Measurements from ENCODE around the gene DDX42. TPM values are rescaled to one million over a fixed set of nuclear protein-coding genes. Genes with fewer than 3 reads are reported as not detected.

DDX42 gene
- total and polyA plus RNA-seq, 2 of the 13 experiments (the other 11 are each of a cell fraction or from before 2014, with no cell fraction given): 87.2 to 92.9 TPM

DNA sequence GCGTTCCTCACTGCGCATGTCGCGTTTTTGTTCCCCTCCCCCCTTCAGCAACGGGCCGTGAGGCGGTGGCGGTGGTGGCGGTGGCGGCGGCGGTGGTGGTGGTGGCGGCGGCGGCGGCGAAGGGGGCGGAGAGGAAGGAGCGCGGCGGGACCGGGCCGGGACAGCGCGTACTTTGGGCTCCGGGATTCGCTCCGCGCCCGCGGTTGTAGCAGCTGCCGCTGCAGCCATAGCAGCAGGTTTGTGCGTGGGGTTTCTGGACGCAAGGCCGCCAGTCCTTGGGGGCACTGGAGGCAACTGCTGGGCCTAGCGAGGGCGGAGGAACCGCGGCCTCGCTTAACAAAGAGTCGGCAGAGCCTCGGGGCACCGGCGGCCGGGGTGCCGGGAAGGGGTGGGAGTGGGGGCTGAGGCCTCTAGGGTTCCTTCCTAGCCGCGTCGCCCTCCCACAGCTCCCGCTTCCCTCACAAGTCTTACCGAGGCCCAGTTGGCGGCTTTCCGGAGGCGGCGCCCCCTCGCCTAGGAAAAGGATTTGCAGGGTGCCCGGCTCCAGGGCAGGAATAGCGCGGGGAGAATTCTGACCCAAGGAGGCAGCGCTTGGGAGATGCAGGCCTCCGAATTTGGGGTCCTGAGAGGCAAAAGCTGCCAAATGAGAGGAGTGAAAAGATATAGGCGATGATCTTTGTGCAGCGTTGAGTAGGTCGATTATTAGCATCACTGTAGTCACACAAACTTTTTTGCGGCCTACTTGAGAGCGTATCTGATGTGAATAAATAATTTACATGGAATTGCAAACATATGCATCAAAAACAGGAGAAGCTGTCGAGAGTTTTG, at the start of gene DDX42 (continued):
- TF ChIP-seq CEBPG (CRISPR knock-in tag; IDR thresholded peaks at IDR 0.05): no peak
- TF ChIP-seq, protein P1, sequence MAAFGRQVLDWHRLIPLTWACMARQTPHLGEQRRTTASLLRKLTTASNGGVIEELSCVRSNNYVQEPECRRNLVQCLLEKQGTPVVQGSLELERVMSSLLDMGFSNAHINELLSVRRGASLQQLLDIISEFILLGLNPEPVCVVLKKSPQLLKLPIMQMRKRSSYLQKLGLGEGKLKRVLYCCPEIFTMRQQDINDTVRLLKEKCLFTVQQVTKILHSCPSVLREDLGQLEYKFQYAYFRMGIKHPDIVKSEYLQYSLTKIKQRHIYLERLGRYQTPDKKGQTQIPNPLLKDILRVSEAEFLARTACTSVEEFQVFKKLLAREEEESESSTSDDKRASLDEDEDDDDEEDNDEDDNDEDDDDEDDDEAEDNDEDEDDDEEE (CRISPR knock-in tag; IDR thresholded peaks at IDR 0.05): peak; percentile 86
- TF ChIP-seq PHF5A (CRISPR knock-in tag; IDR thresholded peaks at IDR 0.05; ENCODE audit: low read depth, unreplicated experiment): no peak
- TF ChIP-seq NFE2L1 (CRISPR knock-in tag; IDR thresholded peaks at IDR 0.05; ENCODE audit: borderline replicate concordance): no peak
- TF ChIP-seq ZNF83 (CRISPR knock-in tag; IDR thresholded peaks at IDR 0.05; ENCODE audit: borderline replicate concordance): peak; percentile 78
- peak; percentile 80 for TF ChIP-seq ZNF446 (CRISPR knock-in tag; IDR thresholded peaks at IDR 0.05)
- TF ChIP-seq KDM6A (CRISPR knock-in tag; IDR thresholded peaks at IDR 0.05; ENCODE audit: low read depth): peak; percentile 18; the same call in 1 of the 2 replicates
- no peak for TF ChIP-seq ZNF670 (CRISPR knock-in tag; IDR thresholded peaks at IDR 0.05; ENCODE audit: borderline replicate concordance)
- TF ChIP-seq KDM3A (CRISPR knock-in tag; IDR thresholded peaks at IDR 0.05; ENCODE audit: low read depth): no peak
- TF ChIP-seq HNF4G (IDR thresholded peaks at IDR 0.05; ENCODE audit: borderline replicate concordance, low read depth, low read length): no peak
- no peak for TF ChIP-seq HNF4G (CRISPR knock-in tag; IDR thresholded peaks at IDR 0.05; ENCODE audit: borderline replicate concordance, low read depth)
- TF ChIP-seq, protein P2, sequence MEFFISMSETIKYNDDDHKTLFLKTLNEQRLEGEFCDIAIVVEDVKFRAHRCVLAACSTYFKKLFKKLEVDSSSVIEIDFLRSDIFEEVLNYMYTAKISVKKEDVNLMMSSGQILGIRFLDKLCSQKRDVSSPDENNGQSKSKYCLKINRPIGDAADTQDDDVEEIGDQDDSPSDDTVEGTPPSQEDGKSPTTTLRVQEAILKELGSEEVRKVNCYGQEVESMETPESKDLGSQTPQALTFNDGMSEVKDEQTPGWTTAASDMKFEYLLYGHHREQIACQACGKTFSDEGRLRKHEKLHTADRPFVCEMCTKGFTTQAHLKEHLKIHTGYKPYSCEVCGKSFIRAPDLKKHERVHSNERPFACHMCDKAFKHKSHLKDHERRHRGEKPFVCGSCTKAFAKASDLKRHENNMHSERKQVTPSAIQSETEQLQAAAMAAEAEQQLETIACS (CRISPR knock-in tag; IDR thresholded peaks at IDR 0.05): no peak
- peak; percentile 17; the same call in 1 of the 2 replicates for TF ChIP-seq SAFB2 (CRISPR knock-in tag; IDR thresholded peaks at IDR 0.05; ENCODE audit: borderline replicate concordance, low read depth)
- TF ChIP-seq, protein P3, sequence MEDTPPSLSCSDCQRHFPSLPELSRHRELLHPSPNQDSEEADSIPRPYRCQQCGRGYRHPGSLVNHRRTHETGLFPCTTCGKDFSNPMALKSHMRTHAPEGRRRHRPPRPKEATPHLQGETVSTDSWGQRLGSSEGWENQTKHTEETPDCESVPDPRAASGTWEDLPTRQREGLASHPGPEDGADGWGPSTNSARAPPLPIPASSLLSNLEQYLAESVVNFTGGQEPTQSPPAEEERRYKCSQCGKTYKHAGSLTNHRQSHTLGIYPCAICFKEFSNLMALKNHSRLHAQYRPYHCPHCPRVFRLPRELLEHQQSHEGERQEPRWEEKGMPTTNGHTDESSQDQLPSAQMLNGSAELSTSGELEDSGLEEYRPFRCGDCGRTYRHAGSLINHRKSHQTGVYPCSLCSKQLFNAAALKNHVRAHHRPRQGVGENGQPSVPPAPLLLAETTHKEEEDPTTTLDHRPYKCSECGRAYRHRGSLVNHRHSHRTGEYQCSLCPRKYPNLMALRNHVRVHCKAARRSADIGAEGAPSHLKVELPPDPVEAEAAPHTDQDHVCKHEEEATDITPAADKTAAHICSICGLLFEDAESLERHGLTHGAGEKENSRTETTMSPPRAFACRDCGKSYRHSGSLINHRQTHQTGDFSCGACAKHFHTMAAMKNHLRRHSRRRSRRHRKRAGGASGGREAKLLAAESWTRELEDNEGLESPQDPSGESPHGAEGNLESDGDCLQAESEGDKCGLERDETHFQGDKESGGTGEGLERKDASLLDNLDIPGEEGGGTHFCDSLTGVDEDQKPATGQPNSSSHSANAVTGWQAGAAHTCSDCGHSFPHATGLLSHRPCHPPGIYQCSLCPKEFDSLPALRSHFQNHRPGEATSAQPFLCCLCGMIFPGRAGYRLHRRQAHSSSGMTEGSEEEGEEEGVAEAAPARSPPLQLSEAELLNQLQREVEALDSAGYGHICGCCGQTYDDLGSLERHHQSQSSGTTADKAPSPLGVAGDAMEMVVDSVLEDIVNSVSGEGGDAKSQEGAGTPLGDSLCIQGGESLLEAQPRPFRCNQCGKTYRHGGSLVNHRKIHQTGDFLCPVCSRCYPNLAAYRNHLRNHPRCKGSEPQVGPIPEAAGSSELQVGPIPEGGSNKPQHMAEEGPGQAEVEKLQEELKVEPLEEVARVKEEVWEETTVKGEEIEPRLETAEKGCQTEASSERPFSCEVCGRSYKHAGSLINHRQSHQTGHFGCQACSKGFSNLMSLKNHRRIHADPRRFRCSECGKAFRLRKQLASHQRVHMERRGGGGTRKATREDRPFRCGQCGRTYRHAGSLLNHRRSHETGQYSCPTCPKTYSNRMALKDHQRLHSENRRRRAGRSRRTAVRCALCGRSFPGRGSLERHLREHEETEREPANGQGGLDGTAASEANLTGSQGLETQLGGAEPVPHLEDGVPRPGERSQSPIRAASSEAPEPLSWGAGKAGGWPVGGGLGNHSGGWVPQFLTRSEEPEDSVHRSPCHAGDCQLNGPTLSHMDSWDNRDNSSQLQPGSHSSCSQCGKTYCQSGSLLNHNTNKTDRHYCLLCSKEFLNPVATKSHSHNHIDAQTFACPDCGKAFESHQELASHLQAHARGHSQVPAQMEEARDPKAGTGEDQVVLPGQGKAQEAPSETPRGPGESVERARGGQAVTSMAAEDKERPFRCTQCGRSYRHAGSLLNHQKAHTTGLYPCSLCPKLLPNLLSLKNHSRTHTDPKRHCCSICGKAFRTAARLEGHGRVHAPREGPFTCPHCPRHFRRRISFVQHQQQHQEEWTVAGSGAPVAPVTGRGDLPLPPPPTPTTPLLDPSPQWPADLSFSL (CRISPR knock-in tag; IDR thresholded peaks at IDR 0.05): no peak
- TF ChIP-seq, protein P4, sequence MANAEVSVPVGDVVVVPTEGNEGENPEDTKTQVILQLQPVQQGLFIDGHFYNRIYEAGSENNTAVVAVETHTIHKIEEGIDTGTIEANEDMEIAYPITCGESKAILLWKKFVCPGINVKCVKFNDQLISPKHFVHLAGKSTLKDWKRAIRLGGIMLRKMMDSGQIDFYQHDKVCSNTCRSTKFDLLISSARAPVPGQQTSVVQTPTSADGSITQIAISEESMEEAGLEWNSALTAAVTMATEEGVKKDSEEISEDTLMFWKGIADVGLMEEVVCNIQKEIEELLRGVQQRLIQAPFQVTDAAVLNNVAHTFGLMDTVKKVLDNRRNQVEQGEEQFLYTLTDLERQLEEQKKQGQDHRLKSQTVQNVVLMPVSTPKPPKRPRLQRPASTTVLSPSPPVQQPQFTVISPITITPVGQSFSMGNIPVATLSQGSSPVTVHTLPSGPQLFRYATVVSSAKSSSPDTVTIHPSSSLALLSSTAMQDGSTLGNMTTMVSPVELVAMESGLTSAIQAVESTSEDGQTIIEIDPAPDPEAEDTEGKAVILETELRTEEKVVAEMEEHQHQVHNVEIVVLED (CRISPR knock-in tag; IDR thresholded peaks at IDR 0.05; ENCODE audit: borderline replicate concordance): no peak
- peak; percentile 4; the same call in 1 of the 2 replicates for TF ChIP-seq ZNF709 (CRISPR knock-in tag; IDR thresholded peaks at IDR 0.05)
